Neural cell (in vitro differentiated cells): ENCODE measurements around the gene ATP12A. TPM values are rescaled to one million over a fixed set of nuclear protein-coding genes. Genes with fewer than 3 reads are reported as not detected.

Source experiments
- H2AFZ ChIP-seq: fragments of 200-600, 300-800 bp; sonication (generic), shearing (Covaris generic); 2 replicates; pipeline ENCODE4 v1.6.0; 2014; ENCODE audit warnings: low read depth, mild to moderate bottlenecking, antibody characterized with exemption, low read length, moderate library complexity
- H3F3A ChIP-seq: fragments of 200-600 bp; shearing (Covaris generic); 2 replicates; pipeline ENCODE4 v1.6.1; 2016; ENCODE audit warnings: mild to moderate bottlenecking, moderate library complexity, mixed read lengths, antibody characterized with exemption, low read length; ENCODE audit not compliant: insufficient read depth, poor library complexity, severe bottlenecking
- H3K27ac ChIP-seq: fragments of 200-600, 300-800 bp; sonication (generic), shearing (Covaris generic); 2 replicates; pipeline ENCODE4 v1.5.1; 2014; ENCODE audit warnings: mild to moderate bottlenecking, low read length, moderate library complexity
- H3K27me3 ChIP-seq: fragments of 300-800, 200-600 bp; sonication (generic), shearing (Covaris generic); 2 replicates; pipeline ENCODE4 v1.6.0; 2014; ENCODE audit warnings: mild to moderate bottlenecking, low read depth, low read length, moderate library complexity; ENCODE audit not compliant: insufficient read depth
- H3K36me3 ChIP-seq: fragments of 300-800, 200-600 bp; sonication (generic), shearing (Covaris generic); 2 replicates; pipeline ENCODE4 v1.5.1; 2014; ENCODE audit warnings: mild to moderate bottlenecking, antibody characterized with exemption, low read length, moderate library complexity; ENCODE audit not compliant: insufficient read depth
- H3K4me2 ChIP-seq: fragments of 300-800, 200-600 bp; sonication (generic), shearing (Covaris generic); 2 replicates; pipeline ENCODE4 v1.6.0; 2014; ENCODE audit warnings: mild to moderate bottlenecking, low read length
- H3K4me3 ChIP-seq: fragments of 300-800, 200-600 bp; sonication (generic), shearing (Covaris generic); 2 replicates; pipeline ENCODE4 v1.5.1; 2014; ENCODE audit warnings: mild to moderate bottlenecking, low read length, moderate library complexity
- H3K79me2 ChIP-seq: fragments of 200-600 bp; shearing (Covaris generic); replicated peaks from 2 replicates; pipeline ENCODE4 v1.6.0; 2014; ENCODE audit warnings: mild to moderate bottlenecking, low read length, moderate library complexity; ENCODE audit not compliant: insufficient read depth
- H3K9ac ChIP-seq: fragments of 300-800, 200-600 bp; sonication (generic), shearing (Covaris generic); 2 replicates; pipeline ENCODE4 v1.6.1; 2016; ENCODE audit warnings: mild to moderate bottlenecking, low read length, mixed read lengths
- H3K9me2 ChIP-seq: fragments of 200-600 bp; shearing (Covaris generic); 2 replicates; pipeline ENCODE4 v1.6.1; 2016; ENCODE audit warnings: mild to moderate bottlenecking, low read length, mixed read lengths; ENCODE audit not compliant: insufficient read depth
- H3K9me3 ChIP-seq: fragments of 200-600, 300-800 bp; sonication (generic), shearing (Covaris generic); 2 replicates; pipeline ENCODE4 v1.6.1; 2016; ENCODE audit warnings: mild to moderate bottlenecking, mixed run types, low read length, moderate library complexity, mixed read lengths
- H4K20me1 ChIP-seq: fragments of 200-600 bp; shearing (Covaris generic); 2 replicates; pipeline ENCODE4 v1.6.1; 2016; ENCODE audit warnings: mild to moderate bottlenecking, mixed run types; ENCODE audit not compliant: insufficient read depth
- CTCF ChIP-seq: fragments of 450-650 bp; IDR thresholded peaks from 2 replicates; pipeline ENCODE4 v1.5.1; 2014; ENCODE audit warnings: antibody characterized with exemption, mild to moderate bottlenecking, moderate library complexity; ENCODE audit not compliant: poor library complexity, severe bottlenecking
- EP300 ChIP-seq: fragments of 450-650 bp; conservative IDR thresholded peaks from 2 replicates; pipeline ENCODE4 v1.6.1; 2014; ENCODE audit warnings: antibody characterized with exemption, mild to moderate bottlenecking, moderate library complexity; ENCODE audit not compliant: poor library complexity, severe bottlenecking
- EZH2 ChIP-seq: fragments of 200-600, 300-800 bp; shearing (Covaris generic), sonication (generic); IDR thresholded peaks from 2 replicates; pipeline ENCODE4 v1.6.1; 2014; ENCODE audit warnings: antibody characterized with exemption, low read length, borderline replicate concordance, mild to moderate bottlenecking; ENCODE audit not compliant: insufficient read depth, poor library complexity, severe bottlenecking
- MXI1 ChIP-seq: fragments of 450-650 bp; conservative IDR thresholded peaks from 2 replicates; pipeline ENCODE4 v1.6.1; 2014; ENCODE audit warnings: antibody characterized with exemption, mild to moderate bottlenecking; ENCODE audit not compliant: poor library complexity, severe bottlenecking
- POLR2AphosphoS5 ChIP-seq: IDR thresholded peaks from 2 replicates; pipeline ENCODE4 v1.6.1; 2012
- RAD21 ChIP-seq: fragments of 450-650 bp; conservative IDR thresholded peaks from 2 replicates; pipeline ENCODE4 v1.6.1; 2014; ENCODE audit warnings: antibody characterized with exemption, mild to moderate bottlenecking, moderate library complexity
- REST ChIP-seq: IDR thresholded peaks from 2 replicates; pipeline ENCODE4 v1.6.1; 2012; ENCODE audit warnings: borderline replicate concordance
- SMC3 ChIP-seq: fragments of 450-650 bp; conservative IDR thresholded peaks from 2 replicates; pipeline ENCODE4 v1.6.1; 2014; ENCODE audit warnings: antibody characterized with exemption, mild to moderate bottlenecking, moderate library complexity; ENCODE audit not compliant: poor library complexity
- TAF1 ChIP-seq: IDR thresholded peaks from 2 replicates; pipeline ENCODE4 v1.6.1; 2012; ENCODE audit warnings: low read depth
- polyA plus RNA-seq: library from polyadenylated mRNA; depleted of rRNA; stranded (reverse); fragments of >200 nt; gene quantifications from 2 replicates; pipeline ENCODE4 v1.2.3, GENCODE V29; 2014

The ATP12A gene
- polyA plus RNA-seq, 1 donor from 2014 or later = not detected

GRCh38 chr13:24691381-24691780 is 11.2 kb downstream of the ATP12A start:
- H3F3A ChIP-seq = no peaks in the 10 kb centered on the region
- H2AFZ ChIP-seq = no peak overlapping the region
- no peak overlapping the region for H3K4me3 ChIP-seq
- H3K9me2 ChIP-seq = no peaks in the 10 kb centered on the region
- TF ChIP-seq RAD21 (no peak), REST (no peak), POLR2AphosphoS5 (no peak), EZH2 (no peak), MXI1 (no peak), SMC3 (no peak), CTCF (no peak), EP300 (no peak), TAF1 (no peak)
- H3K4me2 ChIP-seq = no peak overlapping the region
- no peaks in the 10 kb centered on the region for H3K79me2 ChIP-seq
- H3K27me3 ChIP-seq = no peaks in the 10 kb centered on the region
- no peaks in the 10 kb centered on the region for H4K20me1 ChIP-seq
- H3K9ac ChIP-seq = no peak overlapping the region
- H3K36me3 ChIP-seq = no peaks in the 10 kb centered on the region
- no peaks in the 10 kb centered on the region for H3K9me3 ChIP-seq
- no peak overlapping the region for H3K27ac ChIP-seq

GRCh38 chr13:24692561-24692960 is 12.4 kb downstream of the ATP12A start:
- Histone ChIP-seq H3K27me3 (no peaks in the 10 kb centered on the region), H3K9ac (no peak overlapping the region), H3K9me2 (no peaks in the 10 kb centered on the region), H4K20me1 (no peaks in the 10 kb centered on the region), H3K27ac (no peak overlapping the region), H3K9me3 (no peaks in the 10 kb centered on the region), H3K79me2 (no peaks in the 10 kb centered on the region), H2AFZ (no peak overlapping the region), H3K4me3 (no peak overlapping the region), H3F3A (no peaks in the 10 kb centered on the region), H3K4me2 (no peak overlapping the region), H3K36me3 (no peaks in the 10 kb centered on the region)
- TF ChIP-seq REST (no peak), EZH2 (no peak), MXI1 (no peak), SMC3 (no peak), POLR2AphosphoS5 (no peak), EP300 (no peak), CTCF (no peak), RAD21 (no peak), TAF1 (no peak)
